Brain microvascular endothelial cell (primary cell): ENCODE results near the gene RIPOR1.
A peak's percentile ranks its signal among the peaks of the same experiment; 100 is the strongest.

Experiments
- DNase-seq: peaks from one replicate; pipeline ENCODE4 v3.0.0-alpha.2; 2020
- H3K27ac ChIP-seq: fragments of 250-450 bp; sonication (Bioruptor Pico); 2 replicates; pipeline ENCODE4 v1.5.1; 2020; ENCODE audit warnings: mild to moderate bottlenecking, moderate library complexity
- H3K27me3 ChIP-seq: fragments of 250-450 bp; sonication (Bioruptor Pico); replicated peaks from 2 replicates; pipeline ENCODE4 v1.5.1; 2020; ENCODE audit warnings: mild to moderate bottlenecking
- H3K36me3 ChIP-seq: fragments of 250-450 bp; sonication (Bioruptor Pico); replicated peaks from 2 replicates; pipeline ENCODE4 v1.5.1; 2020; ENCODE audit warnings: mild to moderate bottlenecking
- H3K4me3 ChIP-seq: 2 replicates; pipeline ENCODE4 v1.5.1; 2011; ENCODE audit warnings: low read depth, mild to moderate bottlenecking, control low read depth, low read length, moderate library complexity
- in situ Hi-C: cut with HindIII; loops from 2 replicates; pipeline ENCODE4 v1.10.0; 2017; ENCODE audit warnings: low sequenced_read_pairs, low pct_ligation_motif_present
- TF ChIP-seq, protein P1 (sequence below): IDR thresholded peaks from 2 replicates; pipeline ENCODE4 v1.5.1; 2011; ENCODE audit warnings: low read depth, mild to moderate bottlenecking, moderate library complexity, low read length, control low read depth, inconsistent platforms; ENCODE audit errors: missing control alignments

Gene RIPOR1, protein sequence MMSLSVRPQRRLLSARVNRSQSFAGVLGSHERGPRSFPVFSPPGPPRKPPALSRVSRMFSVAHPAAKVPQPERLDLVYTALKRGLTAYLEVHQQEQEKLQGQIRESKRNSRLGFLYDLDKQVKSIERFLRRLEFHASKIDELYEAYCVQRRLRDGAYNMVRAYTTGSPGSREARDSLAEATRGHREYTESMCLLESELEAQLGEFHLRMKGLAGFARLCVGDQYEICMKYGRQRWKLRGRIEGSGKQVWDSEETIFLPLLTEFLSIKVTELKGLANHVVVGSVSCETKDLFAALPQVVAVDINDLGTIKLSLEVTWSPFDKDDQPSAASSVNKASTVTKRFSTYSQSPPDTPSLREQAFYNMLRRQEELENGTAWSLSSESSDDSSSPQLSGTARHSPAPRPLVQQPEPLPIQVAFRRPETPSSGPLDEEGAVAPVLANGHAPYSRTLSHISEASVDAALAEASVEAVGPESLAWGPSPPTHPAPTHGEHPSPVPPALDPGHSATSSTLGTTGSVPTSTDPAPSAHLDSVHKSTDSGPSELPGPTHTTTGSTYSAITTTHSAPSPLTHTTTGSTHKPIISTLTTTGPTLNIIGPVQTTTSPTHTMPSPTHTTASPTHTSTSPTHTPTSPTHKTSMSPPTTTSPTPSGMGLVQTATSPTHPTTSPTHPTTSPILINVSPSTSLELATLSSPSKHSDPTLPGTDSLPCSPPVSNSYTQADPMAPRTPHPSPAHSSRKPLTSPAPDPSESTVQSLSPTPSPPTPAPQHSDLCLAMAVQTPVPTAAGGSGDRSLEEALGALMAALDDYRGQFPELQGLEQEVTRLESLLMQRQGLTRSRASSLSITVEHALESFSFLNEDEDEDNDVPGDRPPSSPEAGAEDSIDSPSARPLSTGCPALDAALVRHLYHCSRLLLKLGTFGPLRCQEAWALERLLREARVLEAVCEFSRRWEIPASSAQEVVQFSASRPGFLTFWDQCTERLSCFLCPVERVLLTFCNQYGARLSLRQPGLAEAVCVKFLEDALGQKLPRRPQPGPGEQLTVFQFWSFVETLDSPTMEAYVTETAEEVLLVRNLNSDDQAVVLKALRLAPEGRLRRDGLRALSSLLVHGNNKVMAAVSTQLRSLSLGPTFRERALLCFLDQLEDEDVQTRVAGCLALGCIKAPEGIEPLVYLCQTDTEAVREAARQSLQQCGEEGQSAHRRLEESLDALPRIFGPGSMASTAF

GRCh38 chr16:67528222-67528869 lies at the start of gene RIPOR1:
Gene RIPOR1 (plus strand): TSS chr16:67528829. CDS start chr16:67538447, 9,618 bp downstream.
- Histone ChIP-seq H3K36me3 (no peaks in the 10 kb centered on the region), H3K4me3 (peak within 1 kb of the TSS; percentile 78), H3K27me3 (no peaks in the 10 kb centered on the region), H3K27ac (peak within 1 kb of the TSS; percentile 76)
- TF ChIP-seq, protein P1, sequence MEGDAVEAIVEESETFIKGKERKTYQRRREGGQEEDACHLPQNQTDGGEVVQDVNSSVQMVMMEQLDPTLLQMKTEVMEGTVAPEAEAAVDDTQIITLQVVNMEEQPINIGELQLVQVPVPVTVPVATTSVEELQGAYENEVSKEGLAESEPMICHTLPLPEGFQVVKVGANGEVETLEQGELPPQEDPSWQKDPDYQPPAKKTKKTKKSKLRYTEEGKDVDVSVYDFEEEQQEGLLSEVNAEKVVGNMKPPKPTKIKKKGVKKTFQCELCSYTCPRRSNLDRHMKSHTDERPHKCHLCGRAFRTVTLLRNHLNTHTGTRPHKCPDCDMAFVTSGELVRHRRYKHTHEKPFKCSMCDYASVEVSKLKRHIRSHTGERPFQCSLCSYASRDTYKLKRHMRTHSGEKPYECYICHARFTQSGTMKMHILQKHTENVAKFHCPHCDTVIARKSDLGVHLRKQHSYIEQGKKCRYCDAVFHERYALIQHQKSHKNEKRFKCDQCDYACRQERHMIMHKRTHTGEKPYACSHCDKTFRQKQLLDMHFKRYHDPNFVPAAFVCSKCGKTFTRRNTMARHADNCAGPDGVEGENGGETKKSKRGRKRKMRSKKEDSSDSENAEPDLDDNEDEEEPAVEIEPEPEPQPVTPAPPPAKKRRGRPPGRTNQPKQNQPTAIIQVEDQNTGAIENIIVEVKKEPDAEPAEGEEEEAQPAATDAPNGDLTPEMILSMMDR: no peak
- in situ Hi-C loops: no loop called here
- no peak for DNase-seq

DNA sequence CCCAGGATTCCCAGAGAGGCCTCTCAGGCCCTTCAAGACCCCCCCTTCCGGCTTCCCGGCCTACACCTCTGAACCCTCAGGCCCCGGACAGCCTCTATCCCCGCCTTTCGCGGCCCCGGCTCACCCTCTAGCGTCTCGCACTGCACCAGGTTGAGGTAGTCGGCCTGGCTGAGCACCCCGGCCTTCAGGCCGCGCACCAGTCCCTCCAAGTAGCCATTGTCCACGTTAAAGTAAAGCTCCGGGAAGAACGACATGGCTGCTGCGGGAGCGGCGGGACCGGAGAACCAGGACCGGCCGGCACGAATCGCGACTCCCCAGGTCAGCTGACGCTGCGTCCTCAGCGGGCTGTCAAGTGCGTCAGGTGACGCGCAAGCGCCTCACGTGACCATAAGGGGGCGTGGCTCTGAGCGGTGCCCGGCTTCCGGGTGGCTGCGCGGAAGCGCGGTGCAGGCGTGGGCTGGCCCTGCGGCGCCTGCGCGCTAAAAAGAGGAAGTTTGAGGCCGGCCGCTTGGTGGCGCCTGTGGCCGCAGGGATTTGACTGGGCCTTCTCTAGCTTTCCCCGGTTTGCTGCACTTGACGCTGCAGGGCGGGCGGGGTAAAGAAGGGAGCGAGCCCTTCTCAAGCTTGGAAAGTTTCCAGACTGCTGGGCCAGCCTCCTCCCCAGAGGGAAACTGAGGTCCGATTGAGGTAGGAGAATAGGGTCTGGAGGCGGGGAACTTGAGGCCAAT lies 47.6 kb upstream of the RIPOR1 start, which contains the start of gene ATP6V0D1:
Gene ATP6V0D1, minus strand, starts transcription at position 325 of the 728 bp plus-strand sequence. Its CDS starts 71 bp downstream, at position 254.
- Histone ChIP-seq H3K27ac (peak within 1 kb of the TSS; percentile 90), H3K36me3 (no peaks in the 10 kb centered on the region), H3K27me3 (no peaks in the 10 kb centered on the region), H3K4me3 (peak within 1 kb of the TSS; percentile 97)
- DNase-seq: peak; percentile 95
- TF ChIP-seq, protein P1: peak; percentile 87
- in situ Hi-C loops: no loop called here

DNA sequence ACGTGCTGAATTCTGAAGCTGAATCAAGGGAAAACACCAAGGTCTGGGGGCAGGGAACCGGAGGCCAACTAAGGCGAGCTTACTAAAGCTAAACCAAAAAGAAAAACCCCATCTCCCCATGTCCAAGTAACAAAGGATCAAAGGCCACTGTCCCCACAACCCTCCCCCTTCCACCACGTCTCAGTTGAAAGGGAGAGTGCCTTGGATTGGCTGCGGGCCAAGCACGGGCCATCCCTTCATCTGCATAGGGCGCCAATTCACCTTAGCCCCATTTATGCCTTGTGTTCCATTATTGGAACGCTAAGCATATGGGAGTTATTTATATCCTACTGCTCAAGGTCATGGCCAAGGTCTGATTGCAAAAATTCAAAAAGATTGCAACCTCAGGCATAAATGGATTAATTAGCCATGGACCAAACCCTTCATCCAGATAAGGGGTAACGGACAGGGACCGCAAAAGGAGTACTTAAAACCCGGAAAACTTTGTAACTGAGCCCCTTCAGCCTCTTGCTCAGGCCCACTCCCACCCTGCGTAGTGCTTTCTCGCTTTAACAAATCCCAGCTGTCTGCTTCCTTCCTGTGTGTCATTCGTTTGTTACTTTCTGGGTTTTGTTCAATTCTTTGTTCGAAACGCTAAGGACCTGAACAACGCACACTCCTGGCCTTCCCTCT lies 46.9 kb upstream of the RIPOR1 start:
- H3K36me3 ChIP-seq: no peaks in the 10 kb centered on the region
- TF ChIP-seq, protein P1: no peak
- no peak for DNase-seq
- in situ Hi-C loops: no loop called here
- H3K27me3 ChIP-seq: no peaks in the 10 kb centered on the region
- peak overlapping the region; percentile 32 for H3K27ac ChIP-seq
- H3K4me3 ChIP-seq: peak overlapping the region; percentile 62

GRCh38 chr16:67482233-67482924 lies 46.2 kb upstream of the RIPOR1 start:
- H3K36me3 ChIP-seq: no peaks in the 10 kb centered on the region
- H3K27ac ChIP-seq: no peak overlapping the region
- H3K27me3 ChIP-seq: no peaks in the 10 kb centered on the region
- DNase-seq: no peak
- in situ Hi-C loops: no loop called here
- TF ChIP-seq, protein P1: no peak
- H3K4me3 ChIP-seq: peak overlapping the region; percentile 62
